Measurements from ENCODE around the gene COL5A1. TPM values are rescaled to one million over a fixed set of nuclear protein-coding genes. Genes with fewer than 3 reads are reported as not detected.

The COL5A1 gene
- total RNA-seq, 4 donors from 2014 or later, result 51.9 to 78.3 (median 62.4) TPM

DNA sequence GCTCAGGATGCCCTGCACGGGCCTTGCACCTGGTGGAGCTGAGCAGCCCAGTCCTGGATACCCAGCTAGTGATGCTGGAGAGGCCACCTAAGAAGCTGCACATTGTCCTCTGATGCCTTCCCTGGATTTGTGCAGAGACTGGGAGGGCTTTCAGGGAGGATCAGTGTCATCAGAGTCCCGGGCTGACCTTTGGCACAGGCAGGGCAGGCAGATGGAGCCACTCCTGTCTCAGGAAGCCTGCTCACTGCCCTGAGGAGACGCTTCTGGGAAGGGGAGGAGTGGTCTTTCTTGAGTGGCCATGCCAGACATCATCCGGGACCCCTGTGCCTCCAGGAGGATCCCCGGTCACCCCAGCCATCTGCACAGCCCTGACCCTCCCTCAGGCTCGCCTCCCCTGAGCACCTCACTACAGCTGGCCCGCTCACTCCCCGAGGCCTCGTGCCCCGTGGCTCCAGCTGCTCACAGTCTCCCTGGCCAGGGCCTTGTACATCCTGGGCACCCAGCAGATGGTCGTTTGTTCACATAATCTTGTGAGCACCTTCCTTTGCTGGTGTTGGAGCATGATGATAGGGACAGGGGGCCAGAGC, 191.8 kb downstream of the COL5A1 start:
- H3K4me1 ChIP-seq, result peaks cover 0 to 12% (median 0%) of the 10 kb centered on the region in 4 donors
- no peak for TF ChIP-seq POLR2A (IDR thresholded peaks at IDR 0.05)
- TF ChIP-seq, protein P1, sequence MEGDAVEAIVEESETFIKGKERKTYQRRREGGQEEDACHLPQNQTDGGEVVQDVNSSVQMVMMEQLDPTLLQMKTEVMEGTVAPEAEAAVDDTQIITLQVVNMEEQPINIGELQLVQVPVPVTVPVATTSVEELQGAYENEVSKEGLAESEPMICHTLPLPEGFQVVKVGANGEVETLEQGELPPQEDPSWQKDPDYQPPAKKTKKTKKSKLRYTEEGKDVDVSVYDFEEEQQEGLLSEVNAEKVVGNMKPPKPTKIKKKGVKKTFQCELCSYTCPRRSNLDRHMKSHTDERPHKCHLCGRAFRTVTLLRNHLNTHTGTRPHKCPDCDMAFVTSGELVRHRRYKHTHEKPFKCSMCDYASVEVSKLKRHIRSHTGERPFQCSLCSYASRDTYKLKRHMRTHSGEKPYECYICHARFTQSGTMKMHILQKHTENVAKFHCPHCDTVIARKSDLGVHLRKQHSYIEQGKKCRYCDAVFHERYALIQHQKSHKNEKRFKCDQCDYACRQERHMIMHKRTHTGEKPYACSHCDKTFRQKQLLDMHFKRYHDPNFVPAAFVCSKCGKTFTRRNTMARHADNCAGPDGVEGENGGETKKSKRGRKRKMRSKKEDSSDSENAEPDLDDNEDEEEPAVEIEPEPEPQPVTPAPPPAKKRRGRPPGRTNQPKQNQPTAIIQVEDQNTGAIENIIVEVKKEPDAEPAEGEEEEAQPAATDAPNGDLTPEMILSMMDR (IDR thresholded peaks at IDR 0.05), result no peak
- 76 to 79% methylated on average over 11 of the region's 11 CpGs for WGBS, 2 donors
- H3K27ac ChIP-seq, result no peak overlapping the region
- H3K36me3 ChIP-seq, result peaks cover 0 to 100% (median 0%) of the 10 kb centered on the region in 3 donors
- DNase-seq (ENCODE audit: low spot score in 2 of 2), result no peak
- no peaks in the 10 kb centered on the region for H3K9me3 ChIP-seq
- H3K27me3 ChIP-seq, result no peaks in the 10 kb centered on the region
- no peak overlapping the region for H3K4me3 ChIP-seq

DNA sequence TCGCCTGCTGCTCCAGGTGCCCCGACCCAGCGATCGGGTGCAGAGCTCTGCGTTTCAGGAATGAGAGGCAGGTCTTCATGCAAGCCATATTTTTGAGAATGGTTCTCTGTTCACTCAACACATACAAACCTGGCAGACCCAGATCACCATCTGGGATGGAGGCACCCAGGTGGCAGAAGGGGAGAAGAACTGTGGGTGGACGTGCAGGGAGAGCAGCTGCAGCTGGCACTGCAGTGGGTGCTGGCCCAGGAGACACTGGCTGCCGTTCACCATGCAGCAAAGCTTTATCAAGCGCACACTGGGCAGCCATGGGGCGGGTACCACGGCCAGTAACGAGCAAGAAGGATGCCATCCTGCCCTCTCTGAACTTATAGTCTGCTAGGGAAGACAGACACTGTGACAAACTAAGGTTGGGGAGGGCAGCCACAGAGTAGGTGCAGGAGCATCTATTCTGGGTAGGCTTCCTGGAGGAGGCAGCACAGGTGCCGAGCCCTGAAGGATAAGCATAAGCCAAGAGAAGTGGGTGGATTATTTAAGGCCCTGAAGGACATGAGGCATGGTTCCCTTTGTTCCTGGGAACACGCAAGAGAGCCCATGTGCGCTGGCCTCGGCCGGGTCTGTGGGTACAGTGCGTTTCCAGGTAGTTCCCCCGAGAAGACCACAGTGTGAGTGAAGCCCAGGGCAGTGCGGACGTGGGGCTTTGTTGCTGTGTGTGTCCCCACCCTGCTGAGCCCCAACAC, 192.8 kb downstream of the COL5A1 start:
- Histone ChIP-seq H3K4me3 (no peak overlapping the region), H3K4me1 (peaks cover 0 to 12% (median 0%) of the 10 kb centered on the region in 4 donors), H3K36me3 (peaks cover 0 to 100% (median 0%) of the 10 kb centered on the region in 3 donors), H3K27ac (no peak overlapping the region), H3K9me3 (no peaks in the 10 kb centered on the region), H3K27me3 (no peaks in the 10 kb centered on the region)
- TF ChIP-seq POLR2A (IDR thresholded peaks at IDR 0.05), result no peak
- TF ChIP-seq EP300 (IDR thresholded peaks at IDR 0.05), result no peak
- TF ChIP-seq, protein P1 (IDR thresholded peaks at IDR 0.05), result no peak
- no peak for DNase-seq (ENCODE audit: low spot score in 2 of 2)
- 86 to 89% methylated on average over 19 to 20 of the region's 20 CpGs for WGBS, 2 donors

DNA sequence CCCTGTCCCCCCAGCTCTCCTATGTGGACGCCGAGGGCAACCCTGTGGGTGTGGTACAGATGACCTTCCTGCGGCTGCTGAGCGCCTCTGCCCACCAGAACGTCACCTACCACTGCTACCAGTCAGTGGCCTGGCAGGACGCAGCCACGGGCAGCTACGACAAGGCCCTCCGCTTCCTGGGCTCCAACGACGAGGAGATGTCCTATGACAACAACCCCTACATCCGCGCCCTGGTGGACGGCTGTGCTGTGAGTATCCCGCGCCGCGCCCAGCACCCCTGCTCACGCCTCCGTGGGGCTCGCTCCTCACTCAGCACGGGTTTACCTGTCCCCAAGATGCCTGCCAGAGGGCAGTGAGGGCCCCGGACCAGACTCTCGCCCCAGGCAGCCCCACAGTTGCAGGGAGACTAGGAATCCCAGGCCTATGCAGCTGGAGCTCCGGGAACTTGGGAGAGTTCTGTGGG, 193.4 kb downstream of the COL5A1 start:
- Histone ChIP-seq H3K27ac (peak overlapping the region in 1 of 4 donors; percentile 30), H3K9me3 (no peaks in the 10 kb centered on the region), H3K4me3 (no peak overlapping the region), H3K36me3 (peaks cover 0 to 100% (median 0%) of the 10 kb centered on the region in 3 donors), H3K27me3 (no peaks in the 10 kb centered on the region), H3K4me1 (peaks cover 0 to 12% (median 0%) of the 10 kb centered on the region in 4 donors)
- DNase-seq (ENCODE audit: low spot score in 2 of 2), result no peak
- TF ChIP-seq POLR2A (IDR thresholded peaks at IDR 0.05) (no peak), EP300 (IDR thresholded peaks at IDR 0.05) (no peak)
- TF ChIP-seq, protein P1 (IDR thresholded peaks at IDR 0.05), result no peak
- WGBS, 2 donors, result 82 to 91% methylated on average over 20 to 25 of the region's 25 CpGs

DNA sequence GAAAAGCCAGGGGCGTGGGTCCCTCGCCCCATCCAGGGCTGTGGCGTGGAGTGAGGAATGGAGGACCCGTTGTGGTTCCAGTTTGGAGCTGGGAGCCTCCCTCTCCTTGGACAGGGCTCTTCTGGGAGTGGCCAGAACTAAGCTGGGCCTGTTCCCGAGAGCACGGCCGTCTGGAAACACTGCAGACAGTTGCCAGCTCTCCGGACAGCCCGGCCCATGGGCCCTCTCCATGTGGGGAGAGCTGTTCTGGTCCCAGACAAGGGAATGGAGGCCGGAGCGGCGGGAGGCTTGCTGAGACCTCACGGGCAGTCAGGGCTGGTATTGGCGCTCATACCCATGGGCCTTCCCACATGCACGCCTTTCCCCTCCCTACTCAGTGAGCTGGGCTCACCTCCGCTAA, 193.8 kb downstream of the COL5A1 start:
- Histone ChIP-seq H3K4me1 (peaks cover 0 to 12% (median 0%) of the 10 kb centered on the region in 4 donors), H3K4me3 (no peak overlapping the region), H3K9me3 (no peaks in the 10 kb centered on the region), H3K27ac (peak overlapping the region in 1 of 4 donors; percentile 30), H3K36me3 (peaks cover 0 to 100% (median 0%) of the 10 kb centered on the region in 3 donors), H3K27me3 (no peaks in the 10 kb centered on the region)
- no peak for TF ChIP-seq EP300 (IDR thresholded peaks at IDR 0.05)
- TF ChIP-seq, protein P1 (IDR thresholded peaks at IDR 0.05), result no peak
- DNase-seq (ENCODE audit: low spot score in 2 of 2), result peak in 1 of 2 donors; percentile 39
- 67% methylated on average over 11 to 16 of the region's 16 CpGs for WGBS, 2 donors

DNA sequence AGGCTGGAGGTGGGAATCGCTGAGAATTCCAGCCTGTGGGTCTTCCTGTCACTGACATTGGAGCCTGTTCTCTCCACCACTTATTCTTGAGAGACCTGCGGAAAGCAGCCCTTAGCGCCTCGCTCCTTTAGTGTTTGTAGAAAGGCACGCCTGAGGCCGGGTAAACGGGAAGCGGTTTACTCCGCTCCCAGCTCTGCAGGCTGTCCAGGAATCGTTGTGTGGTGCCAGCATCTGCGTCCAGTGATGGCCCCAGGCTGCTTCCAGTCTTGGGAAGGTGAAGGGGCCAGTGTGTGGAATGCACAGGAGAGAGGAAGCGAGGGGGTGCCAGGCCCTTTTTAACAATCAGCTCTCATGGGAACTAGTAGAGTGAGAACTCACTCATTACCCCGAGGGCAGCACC, 194.4 kb downstream of the COL5A1 start:
- Histone ChIP-seq H3K27me3 (no peaks in the 10 kb centered on the region), H3K27ac (no peak overlapping the region), H3K4me3 (no peak overlapping the region), H3K4me1 (peaks cover 0 to 12% (median 0%) of the 10 kb centered on the region in 4 donors), H3K9me3 (no peaks in the 10 kb centered on the region), H3K36me3 (peaks cover 0 to 100% (median 0%) of the 10 kb centered on the region in 3 donors)
- WGBS, 2 donors, result 83 to 87% methylated on average over 13 of the region's 13 CpGs
- TF ChIP-seq, protein P1 (IDR thresholded peaks at IDR 0.05), result no peak
- no peak for TF ChIP-seq EP300 (IDR thresholded peaks at IDR 0.05)
- no peak for TF ChIP-seq POLR2A (IDR thresholded peaks at IDR 0.05)
- DNase-seq (ENCODE audit: low spot score in 2 of 2), result no peak

All from tibial nerve (tissue), 4 donors.